Ovary (tissue), 3 donors: ENCODE data around the gene MITF.

Source experiments
- CTCF ChIP-seq, 3 donors: fragments of 450-650 bp in 2 of 3; fragments of 200-600 bp in 1 of 3; IDR thresholded peaks; one replicate each; pipeline versions ENCODE4 v1.5.1 to v1.8.0; 2016 to 2022; ENCODE audit warnings: antibody characterized with exemption in 3 of 3, mild to moderate bottlenecking in 1 of 3
- EP300 ChIP-seq: sonication (generic); formaldehyde crosslinking; IDR thresholded peaks from one replicate; pipeline ENCODE4 v1.6.1; 2017; ENCODE audit warnings: antibody characterized with exemption
- POLR2A ChIP-seq: fragments of 450-650 bp; IDR thresholded peaks from one replicate; pipeline ENCODE4 v1.6.1; 2017; ENCODE audit warnings: antibody characterized with exemption, mild to moderate bottlenecking, moderate library complexity
- donor health status: DM: no; HTN: no; CAD: no.

- TF ChIP-seq CTCF (IDR thresholded peaks at IDR 0.05) (no peak), POLR2A (no peak), EP300 (no peak)
These were observed 191.3 kb downstream of the MITF start for GRCh38 chr3:69930564-69930963.
